NCI-H2171 (cell line): ENCODE results near the gene WDR91.

Source experiments
- DNase-seq: peaks from one replicate; lab custom pipeline; 2025; lab: John Stamatoyannopoulos, UW

Gene WDR91

DNA sequence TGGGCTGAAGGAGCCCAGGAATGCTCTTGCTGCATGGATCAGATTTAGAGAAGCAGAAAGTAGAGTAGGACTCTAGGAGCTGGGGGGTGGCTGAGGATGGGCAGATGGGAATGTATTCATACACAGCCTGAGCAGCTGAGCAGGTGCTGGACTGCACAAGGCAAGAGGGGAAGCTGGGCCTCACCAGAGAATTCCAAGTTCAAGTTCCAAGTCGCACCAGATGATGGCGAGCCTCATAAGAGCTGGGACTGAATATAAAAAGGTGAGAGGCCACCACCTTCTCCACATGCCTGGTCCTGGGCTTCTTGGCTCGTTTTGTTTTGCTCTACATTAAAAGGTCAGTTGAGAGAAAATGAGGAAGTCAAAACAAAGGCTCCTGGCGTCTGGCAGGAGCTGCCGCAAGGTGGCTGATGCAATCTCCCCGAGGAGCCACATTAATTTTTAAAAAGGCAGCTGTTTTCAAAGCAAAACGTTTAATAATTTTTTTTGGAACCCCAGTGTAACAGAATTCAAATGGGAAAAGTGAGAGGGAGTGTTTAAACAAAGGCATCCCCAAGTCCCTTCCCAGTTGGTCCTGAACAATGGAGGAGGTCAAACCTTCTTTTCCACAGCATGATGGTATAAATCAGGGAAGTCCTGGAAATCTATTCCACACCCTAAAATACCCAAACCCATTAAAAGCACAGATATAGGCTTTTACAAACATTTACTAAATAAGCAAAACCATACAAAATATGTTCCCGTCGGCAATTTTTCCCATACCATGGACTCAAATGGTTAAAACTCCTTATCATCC is 50.3 kb downstream of the WDR91 start:
- no peak for DNase-seq

GRCh38 chr7:135160098-135160857 is 51.0 kb downstream of the WDR91 start:
- no peak for DNase-seq

DNA sequence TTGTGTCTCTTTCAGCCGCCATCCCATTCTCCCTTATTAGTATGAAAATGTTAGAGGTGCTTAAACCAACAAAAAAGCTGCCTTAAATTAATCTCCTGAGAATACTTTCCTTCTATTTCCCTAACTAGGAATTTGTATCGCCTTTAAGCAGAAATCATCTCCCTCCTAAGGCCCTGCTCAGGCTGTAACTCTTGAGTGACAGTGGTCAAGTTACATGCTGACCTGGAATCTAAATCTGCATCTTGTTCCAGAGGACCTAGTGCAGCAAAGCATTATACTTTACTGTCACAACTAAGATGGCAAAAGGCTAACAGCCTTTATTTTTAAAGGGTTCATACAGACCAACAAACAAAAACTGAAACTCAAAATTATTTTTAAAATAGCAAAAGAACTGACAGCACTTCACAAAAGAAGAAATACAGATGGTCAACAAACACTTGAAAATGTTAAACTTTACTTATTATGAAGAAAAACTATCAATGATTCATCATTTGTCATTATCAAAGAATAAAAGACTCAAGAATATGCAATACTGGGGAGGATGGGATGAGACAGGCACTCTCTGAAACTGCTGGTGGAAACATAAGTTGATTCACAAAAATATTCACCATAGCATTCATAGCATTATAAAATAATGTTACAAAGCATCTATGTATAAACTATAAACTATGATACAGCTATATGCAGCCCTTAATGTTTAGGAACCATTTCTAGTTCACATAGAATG is 51.8 kb downstream of the WDR91 start:
- no peak for DNase-seq

GRCh38 chr7:135158874-135159273 is 52.5 kb downstream of the WDR91 start:
- no peak for DNase-seq

DNA sequence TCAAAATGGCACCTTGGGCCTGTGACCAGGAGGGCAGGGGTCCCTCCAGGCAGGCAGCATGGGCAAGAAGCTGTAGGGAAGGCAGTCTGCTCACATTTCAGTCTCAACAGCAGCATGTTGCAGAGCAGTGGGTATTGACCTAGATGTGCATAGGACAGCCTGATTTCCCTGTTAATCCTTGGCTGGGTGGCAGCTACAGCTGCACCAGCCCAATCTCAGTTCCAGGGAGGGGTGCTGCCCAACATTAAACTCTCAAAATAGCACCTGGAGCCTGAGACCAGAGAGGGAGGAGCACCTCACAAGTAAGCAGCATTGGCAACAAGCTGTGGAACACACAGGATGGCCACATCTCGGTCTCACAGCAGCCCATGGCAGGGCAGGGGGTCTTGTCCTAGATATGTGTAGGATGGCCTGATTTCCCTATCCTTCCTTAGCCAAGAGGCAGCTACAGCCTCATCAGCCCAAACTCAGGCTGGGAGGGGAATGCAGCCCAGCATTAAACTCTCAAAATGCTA is 53.1 kb downstream of the WDR91 start:
- DNase-seq = no peak

GRCh38 chr7:135156290-135156689 is 55.0 kb downstream of the WDR91 start:
- no peak for DNase-seq

GRCh38 chr7:135154734-135155133 is 56.6 kb downstream of the WDR91 start:
- DNase-seq = no peak

DNA sequence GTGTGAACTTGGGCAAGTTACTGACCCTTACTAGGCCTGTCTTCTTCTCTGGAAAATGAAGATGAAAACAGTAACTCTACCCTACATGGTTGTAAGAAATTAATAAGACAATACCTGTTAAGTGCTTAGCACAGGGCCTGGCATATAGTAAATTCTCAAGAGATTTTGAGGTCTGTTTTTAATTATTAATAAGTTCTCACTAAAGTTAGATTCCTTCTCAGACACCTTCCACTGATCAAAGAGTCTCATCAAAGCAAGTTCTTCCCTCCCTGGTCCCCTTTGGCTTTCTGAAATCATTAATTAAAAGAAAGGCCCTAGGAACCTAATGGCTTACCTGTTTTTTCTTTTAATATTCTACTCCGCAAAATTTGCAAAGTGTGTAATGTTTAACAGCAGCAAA is 58.9 kb downstream of the WDR91 start:
- no peak for DNase-seq

- no peak for DNase-seq
These were observed 59.8 kb downstream of the WDR91 start for GRCh38 chr7:135151533-135151932.

DNA sequence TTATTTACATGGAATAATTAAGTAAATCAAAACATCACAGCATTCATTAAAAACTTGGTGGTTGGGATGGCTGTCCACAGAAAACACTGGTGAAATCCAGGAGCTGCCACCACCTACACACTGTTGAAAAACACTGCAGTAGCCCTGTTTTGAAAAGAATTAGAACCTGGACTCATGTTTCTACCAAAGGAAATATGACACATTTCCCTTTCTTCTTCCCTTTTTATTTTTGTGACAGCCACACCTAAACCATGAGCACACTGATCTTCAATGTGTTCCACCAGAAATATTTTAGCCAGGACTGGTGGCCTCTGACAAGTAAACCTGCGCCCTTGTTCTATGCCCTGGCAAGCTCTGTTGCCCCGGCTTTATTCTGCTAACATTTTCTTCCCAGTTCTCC is 60.2 kb downstream of the WDR91 start:
- no peak for DNase-seq

- no peak for DNase-seq
These were observed 61.1 kb downstream of the WDR91 start for GRCh38 chr7:135150072-135150782.

DNA sequence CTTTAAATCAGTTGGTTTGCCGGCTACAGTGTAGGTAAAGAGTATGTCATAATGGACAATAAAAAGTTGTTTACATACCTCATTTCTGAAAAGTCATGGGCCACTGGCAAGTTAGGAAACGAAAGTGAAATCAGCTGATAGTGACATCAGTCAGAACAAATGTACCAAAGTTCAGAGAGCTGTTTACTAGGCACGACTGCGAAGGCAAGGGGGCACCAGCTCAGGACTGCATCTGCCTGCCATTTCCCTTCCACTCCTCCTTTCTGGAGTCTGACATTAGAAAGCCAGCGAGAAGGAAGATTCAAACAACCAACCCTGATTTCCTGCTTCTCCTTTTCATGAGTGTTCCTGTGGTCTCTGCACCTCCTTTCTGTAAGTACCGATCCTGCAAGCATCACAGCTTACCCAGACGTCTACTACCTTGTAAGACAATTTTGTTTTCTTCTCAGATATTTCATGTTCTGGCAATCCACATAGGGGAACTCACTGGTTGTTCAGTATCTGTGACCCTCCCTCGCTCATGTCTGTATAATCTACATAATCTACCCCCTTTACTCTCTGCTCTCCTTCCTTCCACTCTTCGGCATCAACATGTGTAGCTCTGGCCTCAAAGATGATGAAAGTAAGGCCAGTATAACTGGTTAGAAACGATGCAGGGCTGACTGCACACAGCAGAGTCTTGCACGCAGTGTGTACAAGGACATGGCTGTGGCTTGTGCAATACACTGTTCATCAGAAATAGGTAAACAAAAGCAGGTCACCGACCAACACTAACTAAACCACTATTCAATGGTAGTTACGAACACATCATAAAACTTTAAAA is 63.2 kb downstream of the WDR91 start, which contains the start of gene TMEM140:
Gene TMEM140, plus strand, starts transcription at position 174 of the 823 bp plus-strand sequence. CDS start 16,370 bp downstream, outside the sequence.
- DNase-seq = no peak

DNA sequence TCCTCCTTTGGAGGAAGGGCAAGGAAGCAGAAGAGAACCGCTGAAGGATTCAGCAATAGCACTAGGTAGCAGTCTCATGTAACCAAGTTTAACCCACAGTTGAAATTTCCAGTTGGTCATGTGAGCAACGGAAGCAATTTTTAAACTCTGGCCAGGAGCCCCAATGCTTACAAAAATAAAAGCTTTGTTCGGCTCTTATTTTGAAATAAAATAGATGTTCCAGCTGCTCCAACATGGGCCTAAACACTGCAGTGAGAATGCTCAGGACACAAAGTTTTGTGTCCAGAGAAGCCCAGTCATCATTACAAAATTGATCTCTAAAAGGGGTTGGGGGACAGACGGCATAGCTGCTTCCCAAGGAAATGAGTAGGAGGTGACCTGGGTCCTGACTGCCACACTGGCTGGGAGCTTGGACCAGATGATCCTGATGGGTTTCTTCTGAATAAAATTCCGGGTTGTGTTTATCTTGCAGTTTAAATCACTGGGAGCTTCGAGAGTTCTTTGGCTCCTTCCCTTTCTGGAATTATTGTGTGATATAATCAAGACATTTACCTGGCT is 63.9 kb downstream of the WDR91 start:
- no peak for DNase-seq

DNA sequence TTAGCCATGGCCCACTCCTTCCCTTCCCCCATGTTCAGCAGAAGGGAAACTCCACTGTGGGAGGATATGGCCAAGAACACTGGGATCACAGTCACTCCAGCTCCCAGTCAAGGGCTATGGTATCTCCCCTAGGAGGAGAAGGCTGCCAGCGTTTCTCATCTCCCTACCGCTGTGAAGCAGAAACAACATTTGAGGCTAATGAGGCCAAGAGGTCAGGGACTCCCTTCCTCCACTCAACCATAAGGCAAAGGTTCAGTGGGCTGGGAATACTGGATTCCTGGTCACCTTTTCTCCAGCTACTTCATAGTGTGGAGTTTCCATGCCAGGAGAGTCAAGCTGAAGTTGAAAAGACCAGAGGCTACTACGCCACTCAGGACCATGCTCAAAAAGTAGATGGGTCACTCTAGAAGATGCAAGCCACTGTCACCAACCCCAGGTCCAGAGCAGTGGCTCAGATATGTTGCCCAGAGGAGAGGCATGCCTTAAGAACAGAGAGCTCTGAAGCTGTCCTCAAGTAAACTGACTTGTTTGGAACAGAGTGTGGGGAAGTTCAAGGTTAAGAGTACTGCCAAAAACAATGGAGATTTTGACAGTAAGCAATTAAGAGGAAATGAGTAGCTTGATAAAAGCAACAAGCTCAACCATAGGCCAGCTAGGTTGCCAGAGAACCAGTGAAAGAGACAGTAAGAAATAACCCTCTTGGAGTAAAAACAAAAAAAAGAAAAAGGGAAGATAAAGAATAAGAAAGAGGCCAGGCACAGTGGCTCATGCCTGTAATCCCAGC is 67.2 kb downstream of the WDR91 start:
- no peak for DNase-seq
